ENCODE measurements around the gene NAV2. TPM values are rescaled to one million over a fixed set of nuclear protein-coding genes. Genes with fewer than 3 reads are reported as not detected.

The NAV2 gene
- polyA plus RNA-seq, 1 donor (not counting 4 experiments of a cell fraction or from before 2014, with no cell fraction given): 4.0 TPM

DNA sequence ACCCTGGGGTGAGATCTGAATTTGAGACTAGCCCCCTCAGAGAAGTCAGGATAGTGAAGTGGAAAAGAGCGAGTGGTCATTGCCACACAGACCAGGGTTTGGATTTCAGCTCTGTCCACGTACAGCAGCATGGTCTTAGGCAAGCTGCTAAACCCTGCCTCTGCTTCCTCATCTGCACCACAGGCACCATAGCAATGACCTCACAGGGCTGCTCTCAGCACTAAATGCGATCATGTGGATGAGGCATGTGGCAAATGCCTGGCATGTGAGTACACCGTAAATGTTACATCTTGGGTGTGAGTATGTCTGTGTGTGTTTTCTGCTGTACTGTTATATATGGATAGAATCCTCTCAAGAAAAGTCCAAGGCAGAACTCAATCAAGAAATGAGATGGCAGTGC, 15.8 kb downstream of the NAV2 start:
- H4K20me1 ChIP-seq (ENCODE audit: control insufficient read depth, extremely low read depth, insufficient read depth, low read length): no peaks in the 10 kb centered on the region
- H3K79me2 ChIP-seq (ENCODE audit: control insufficient read depth, insufficient read depth, low read length): no peaks in the 10 kb centered on the region
- H3K9me1 ChIP-seq (ENCODE audit: control insufficient read depth, extremely low read depth, insufficient read depth, low read length): no peaks in the 10 kb centered on the region
- no peaks in the 10 kb centered on the region for H3K27me3 ChIP-seq (ENCODE audit: control insufficient read depth, extremely low read depth, insufficient read depth, low read length)
- H3K4me1 ChIP-seq (ENCODE audit: control insufficient read depth, extremely low read depth, insufficient read depth, low read length): peaks cover 5% of the 10 kb centered on the region
- H3K4me3 ChIP-seq (ENCODE audit: control insufficient read depth in 2 of 3, extremely low read depth in 1 of 3, insufficient read depth in 2 of 3, low read depth in 1 of 3, low read length in 3 of 3): no peak overlapping the region
- no peak for TF ChIP-seq EZH2 (IDR thresholded peaks at IDR 0.05; ENCODE audit: low read length)
- H3K9ac ChIP-seq (ENCODE audit: control insufficient read depth, extremely low read depth, insufficient read depth, low read length): no peak overlapping the region
- no peak overlapping the region for H2AFZ ChIP-seq (ENCODE audit: control insufficient read depth, low read length)
- DNase-seq (ENCODE audit: low read depth, low spot score) (no peak), FAIRE-seq (no peak)
- no peaks in the 10 kb centered on the region for H3K36me3 ChIP-seq (ENCODE audit: control insufficient read depth in 2 of 2, extremely low read depth in 1 of 2, insufficient read depth in 2 of 2, low read length in 2 of 2)
- H3K4me2 ChIP-seq (ENCODE audit: control insufficient read depth, extremely low read depth, insufficient read depth, low read depth, low read length): no peak overlapping the region
- dilution Hi-C loops (cut with MboI; ENCODE audit: extremely low pct_ligation_motif_present, low sequenced_read_pairs): no loop called here
- H3K27ac ChIP-seq (ENCODE audit: control insufficient read depth, insufficient read depth, low read length): no peak overlapping the region
- no peaks in the 10 kb centered on the region for H3K9me3 ChIP-seq (ENCODE audit: control insufficient read depth, low read depth, low read length)

DNA sequence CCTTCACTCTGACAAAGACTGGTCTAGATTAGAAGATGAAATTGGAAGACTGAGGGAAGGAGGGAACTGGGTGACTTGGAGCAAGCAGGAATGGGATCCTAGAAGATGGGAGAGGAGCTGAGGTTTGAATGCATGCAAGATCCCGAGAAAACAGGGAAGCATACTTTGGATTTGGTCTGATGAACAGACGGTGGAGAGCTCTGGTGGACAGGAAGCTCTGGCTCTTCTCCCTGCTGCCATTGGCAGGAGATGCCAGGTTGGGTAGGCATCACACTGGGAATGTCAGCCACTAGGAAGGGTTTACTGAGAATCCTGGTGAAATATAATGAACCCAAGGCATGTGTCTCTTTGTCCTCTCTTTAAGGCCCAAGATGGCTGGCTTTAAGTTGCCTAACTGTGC, 16.5 kb downstream of the NAV2 start:
- H3K27me3 ChIP-seq (ENCODE audit: control insufficient read depth, extremely low read depth, insufficient read depth, low read length): no peaks in the 10 kb centered on the region
- no peak overlapping the region for H3K9ac ChIP-seq (ENCODE audit: control insufficient read depth, extremely low read depth, insufficient read depth, low read length)
- TF ChIP-seq, protein P1, sequence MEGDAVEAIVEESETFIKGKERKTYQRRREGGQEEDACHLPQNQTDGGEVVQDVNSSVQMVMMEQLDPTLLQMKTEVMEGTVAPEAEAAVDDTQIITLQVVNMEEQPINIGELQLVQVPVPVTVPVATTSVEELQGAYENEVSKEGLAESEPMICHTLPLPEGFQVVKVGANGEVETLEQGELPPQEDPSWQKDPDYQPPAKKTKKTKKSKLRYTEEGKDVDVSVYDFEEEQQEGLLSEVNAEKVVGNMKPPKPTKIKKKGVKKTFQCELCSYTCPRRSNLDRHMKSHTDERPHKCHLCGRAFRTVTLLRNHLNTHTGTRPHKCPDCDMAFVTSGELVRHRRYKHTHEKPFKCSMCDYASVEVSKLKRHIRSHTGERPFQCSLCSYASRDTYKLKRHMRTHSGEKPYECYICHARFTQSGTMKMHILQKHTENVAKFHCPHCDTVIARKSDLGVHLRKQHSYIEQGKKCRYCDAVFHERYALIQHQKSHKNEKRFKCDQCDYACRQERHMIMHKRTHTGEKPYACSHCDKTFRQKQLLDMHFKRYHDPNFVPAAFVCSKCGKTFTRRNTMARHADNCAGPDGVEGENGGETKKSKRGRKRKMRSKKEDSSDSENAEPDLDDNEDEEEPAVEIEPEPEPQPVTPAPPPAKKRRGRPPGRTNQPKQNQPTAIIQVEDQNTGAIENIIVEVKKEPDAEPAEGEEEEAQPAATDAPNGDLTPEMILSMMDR (optimal IDR thresholded peaks at IDR 0.05 in 1 of 3, IDR thresholded peaks at IDR 0.05 in 1 of 3, conservative IDR thresholded peaks at IDR 0.05 in 1 of 3; ENCODE audit: extremely low read depth in 1 of 3, insufficient read depth in 2 of 3, low read length in 3 of 3): no peak
- TF ChIP-seq EZH2 (IDR thresholded peaks at IDR 0.05; ENCODE audit: low read length): no peak
- no peaks in the 10 kb centered on the region for H3K79me2 ChIP-seq (ENCODE audit: control insufficient read depth, insufficient read depth, low read length)
- no peak overlapping the region for H3K4me2 ChIP-seq (ENCODE audit: control insufficient read depth, extremely low read depth, insufficient read depth, low read depth, low read length)
- H3K36me3 ChIP-seq (ENCODE audit: control insufficient read depth in 2 of 2, extremely low read depth in 1 of 2, insufficient read depth in 2 of 2, low read length in 2 of 2): no peaks in the 10 kb centered on the region
- H3K4me1 ChIP-seq (ENCODE audit: control insufficient read depth, extremely low read depth, insufficient read depth, low read length): no peaks in the 10 kb centered on the region
- no peak for DNase-seq (ENCODE audit: low read depth, low spot score)
- no peak overlapping the region for H3K4me3 ChIP-seq (ENCODE audit: control insufficient read depth in 2 of 3, extremely low read depth in 1 of 3, insufficient read depth in 2 of 3, low read depth in 1 of 3, low read length in 3 of 3)
- no peaks in the 10 kb centered on the region for H3K9me3 ChIP-seq (ENCODE audit: control insufficient read depth, low read depth, low read length)
- FAIRE-seq: no peak
- H4K20me1 ChIP-seq (ENCODE audit: control insufficient read depth, extremely low read depth, insufficient read depth, low read length): no peaks in the 10 kb centered on the region
- dilution Hi-C loops (cut with MboI; ENCODE audit: extremely low pct_ligation_motif_present, low sequenced_read_pairs): no loop called here
- no peak overlapping the region for H3K27ac ChIP-seq (ENCODE audit: control insufficient read depth, insufficient read depth, low read length)
- H3K9me1 ChIP-seq (ENCODE audit: control insufficient read depth, extremely low read depth, insufficient read depth, low read length): no peaks in the 10 kb centered on the region
- H2AFZ ChIP-seq (ENCODE audit: control insufficient read depth, low read length): no peak overlapping the region

DNA sequence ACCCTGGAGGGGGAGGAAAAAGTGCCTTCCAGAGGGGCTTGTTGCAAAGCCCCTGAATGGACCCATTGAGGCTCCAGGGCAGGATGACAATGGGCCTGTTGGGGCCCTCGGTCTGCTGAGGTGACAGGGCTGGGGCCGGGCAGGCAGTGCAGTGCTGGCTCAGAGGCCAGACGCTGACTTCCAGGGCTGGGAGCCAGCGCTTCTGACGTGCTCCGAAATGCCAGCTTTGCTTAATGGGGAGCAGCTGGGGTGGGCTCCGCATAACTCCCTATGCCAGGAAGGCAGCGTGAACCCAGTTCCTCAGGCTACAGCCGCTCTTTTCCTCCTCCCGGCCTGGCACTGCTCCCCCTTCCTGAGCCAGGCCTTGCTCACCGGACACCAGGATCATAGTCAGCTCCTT, 17.7 kb downstream of the NAV2 start:
- Histone ChIP-seq H3K4me3 (ENCODE audit: control insufficient read depth in 2 of 3, extremely low read depth in 1 of 3, insufficient read depth in 2 of 3, low read depth in 1 of 3, low read length in 3 of 3) (no peak overlapping the region), H3K9me1 (ENCODE audit: control insufficient read depth, extremely low read depth, insufficient read depth, low read length) (no peaks in the 10 kb centered on the region), H4K20me1 (ENCODE audit: control insufficient read depth, extremely low read depth, insufficient read depth, low read length) (no peaks in the 10 kb centered on the region), H3K27me3 (ENCODE audit: control insufficient read depth, extremely low read depth, insufficient read depth, low read length) (no peaks in the 10 kb centered on the region), H3K9me3 (ENCODE audit: control insufficient read depth, low read depth, low read length) (no peaks in the 10 kb centered on the region), H2AFZ (ENCODE audit: control insufficient read depth, low read length) (no peak overlapping the region), H3K79me2 (ENCODE audit: control insufficient read depth, insufficient read depth, low read length) (no peaks in the 10 kb centered on the region), H3K4me1 (ENCODE audit: control insufficient read depth, extremely low read depth, insufficient read depth, low read length) (no peaks in the 10 kb centered on the region), H3K4me2 (ENCODE audit: control insufficient read depth, extremely low read depth, insufficient read depth, low read depth, low read length) (no peak overlapping the region), H3K36me3 (ENCODE audit: control insufficient read depth in 2 of 2, extremely low read depth in 1 of 2, insufficient read depth in 2 of 2, low read length in 2 of 2) (no peaks in the 10 kb centered on the region), H3K9ac (ENCODE audit: control insufficient read depth, extremely low read depth, insufficient read depth, low read length) (no peak overlapping the region), H3K27ac (ENCODE audit: control insufficient read depth, insufficient read depth, low read length) (no peak overlapping the region)
- FAIRE-seq (no peak), DNase-seq (ENCODE audit: low read depth, low spot score) (no peak)
- dilution Hi-C loops (cut with MboI; ENCODE audit: extremely low pct_ligation_motif_present, low sequenced_read_pairs): no loop called here
- TF ChIP-seq, protein P1 (optimal IDR thresholded peaks at IDR 0.05 in 1 of 3, IDR thresholded peaks at IDR 0.05 in 1 of 3, conservative IDR thresholded peaks at IDR 0.05 in 1 of 3; ENCODE audit: extremely low read depth in 1 of 3, insufficient read depth in 2 of 3, low read length in 3 of 3): no peak
- no peak for TF ChIP-seq EZH2 (IDR thresholded peaks at IDR 0.05; ENCODE audit: low read length)
